ENCODE measurements around the gene DNAI2.

The DNAI2 gene

DNA sequence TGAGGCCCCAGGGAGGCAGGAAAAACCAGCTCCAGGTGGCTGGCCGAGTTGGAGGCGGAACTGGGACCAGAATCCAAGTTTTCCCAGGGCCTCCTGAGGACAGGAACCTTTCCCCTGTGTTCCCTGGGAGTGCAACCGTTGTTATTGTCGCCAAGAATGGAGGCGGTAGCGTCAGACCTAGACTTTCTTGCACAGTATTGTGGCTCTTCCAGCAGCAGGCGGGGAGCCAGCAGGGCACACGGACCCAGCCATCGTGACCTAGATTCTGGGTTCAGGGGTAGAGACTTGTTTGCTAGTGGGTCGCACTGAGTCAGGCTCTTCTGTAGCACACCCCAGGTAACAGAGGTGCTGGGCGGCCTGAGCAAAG is 51.3 kb downstream of the DNAI2 start:
- no peak for TF ChIP-seq CTCF (IDR thresholded peaks at IDR 0.05; ENCODE audit: low read depth, low read length)
- no peak overlapping the region for H3K4me3 ChIP-seq (ENCODE audit: low read depth, low read length)

GRCh38 chr17:74325743-74326379 is 51.8 kb downstream of the DNAI2 start, which contains the start of gene KIF19:
Gene KIF19 (plus strand): TSS chr17:74326226. CDS start chr17:74326350, 124 bp downstream.
- H3K4me3 ChIP-seq (ENCODE audit: low read depth, low read length), result no peak within 1 kb of the TSS
- TF ChIP-seq CTCF (IDR thresholded peaks at IDR 0.05; ENCODE audit: low read depth, low read length), result no peak

DNA sequence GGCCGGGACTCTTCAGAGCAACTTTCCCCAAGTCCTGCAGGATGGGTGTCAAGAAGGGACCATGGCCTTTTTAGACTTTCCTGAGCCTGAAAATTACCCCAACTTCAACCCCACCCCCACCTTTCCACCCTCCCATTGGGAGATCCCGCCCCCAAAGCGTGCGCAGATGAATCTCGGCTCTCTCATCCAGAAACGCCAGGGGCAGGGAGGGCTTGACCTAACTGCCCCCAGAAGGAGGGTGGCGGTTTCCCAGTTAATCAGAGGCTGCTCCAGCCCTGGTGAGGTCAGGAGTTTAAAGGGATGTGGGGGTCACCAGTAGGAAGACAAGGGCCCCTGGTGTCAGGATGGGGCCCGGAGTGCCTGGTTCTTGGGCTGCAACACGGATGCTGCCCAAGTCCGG is 52.5 kb downstream of the DNAI2 start:
- TF ChIP-seq CTCF (IDR thresholded peaks at IDR 0.05; ENCODE audit: low read depth, low read length), result no peak
- H3K4me3 ChIP-seq (ENCODE audit: low read depth, low read length), result no peak overlapping the region

DNA sequence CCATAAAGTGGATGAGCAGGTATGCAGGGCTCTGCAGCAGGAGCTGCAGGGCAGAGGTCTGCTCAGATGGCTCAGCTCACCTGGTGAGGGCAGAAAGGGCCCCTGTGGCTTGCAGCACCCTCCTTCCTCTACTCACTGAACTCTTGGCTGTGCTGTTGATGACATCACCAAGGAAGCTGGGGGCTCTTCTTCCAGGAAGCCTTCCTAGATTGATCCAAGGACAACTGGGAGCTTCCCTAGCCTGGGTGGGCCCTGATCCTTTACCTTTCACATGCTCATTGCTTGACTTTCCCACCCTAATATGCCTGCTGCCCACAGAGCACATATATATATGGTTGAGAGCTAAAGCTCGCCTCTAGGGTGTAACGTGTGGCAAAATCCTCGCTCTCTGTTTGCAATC is 54.5 kb downstream of the DNAI2 start:
- H3K4me3 ChIP-seq (ENCODE audit: low read depth, low read length), result no peak overlapping the region
- no peak for TF ChIP-seq CTCF (IDR thresholded peaks at IDR 0.05; ENCODE audit: low read depth, low read length)

DNA sequence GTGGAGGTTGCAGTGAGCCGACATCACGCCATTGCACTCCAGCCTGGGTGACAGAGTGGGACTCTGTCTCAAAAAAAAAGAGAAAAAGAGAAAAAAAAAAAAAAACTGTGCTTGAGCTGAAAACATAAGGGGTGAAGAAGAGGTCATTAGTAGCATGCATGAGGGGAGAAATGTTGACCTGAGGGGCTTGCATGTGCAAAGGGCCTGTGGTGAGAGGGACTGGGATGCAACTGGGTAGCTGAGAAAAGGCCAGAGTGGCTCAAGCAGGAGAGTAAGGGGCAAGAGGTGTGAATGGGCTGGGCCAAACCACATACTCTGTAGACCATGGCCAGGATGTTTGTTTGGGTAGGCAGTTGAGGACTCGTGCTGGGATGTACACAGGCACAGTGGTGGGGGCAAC is 55.3 kb downstream of the DNAI2 start:
- no peak for TF ChIP-seq CTCF (IDR thresholded peaks at IDR 0.05; ENCODE audit: low read depth, low read length)
- H3K4me3 ChIP-seq (ENCODE audit: low read depth, low read length), result no peak overlapping the region

DNA sequence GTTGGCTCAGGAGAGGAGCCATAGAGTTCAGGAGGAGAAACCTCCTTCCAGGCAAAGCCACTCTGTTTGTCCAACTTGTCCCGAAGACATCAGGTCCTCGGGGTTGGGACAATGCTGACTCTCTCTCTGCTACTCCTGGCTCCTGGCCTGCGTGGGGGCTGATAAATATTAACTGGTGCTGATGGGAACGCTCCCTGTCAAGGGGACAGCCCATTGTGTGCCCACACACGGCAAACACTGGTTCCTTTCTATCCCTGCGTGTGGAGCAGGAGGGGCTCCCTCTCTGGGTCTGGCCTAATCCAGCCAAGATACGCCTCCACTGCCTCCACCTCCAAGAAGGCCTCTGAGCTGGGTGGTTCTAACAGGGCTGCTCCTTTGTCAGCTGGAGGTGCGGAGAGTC is 56.4 kb downstream of the DNAI2 start:
- TF ChIP-seq CTCF (IDR thresholded peaks at IDR 0.05; ENCODE audit: low read depth, low read length), result no peak
- H3K4me3 ChIP-seq (ENCODE audit: low read depth, low read length), result no peak overlapping the region

DNA sequence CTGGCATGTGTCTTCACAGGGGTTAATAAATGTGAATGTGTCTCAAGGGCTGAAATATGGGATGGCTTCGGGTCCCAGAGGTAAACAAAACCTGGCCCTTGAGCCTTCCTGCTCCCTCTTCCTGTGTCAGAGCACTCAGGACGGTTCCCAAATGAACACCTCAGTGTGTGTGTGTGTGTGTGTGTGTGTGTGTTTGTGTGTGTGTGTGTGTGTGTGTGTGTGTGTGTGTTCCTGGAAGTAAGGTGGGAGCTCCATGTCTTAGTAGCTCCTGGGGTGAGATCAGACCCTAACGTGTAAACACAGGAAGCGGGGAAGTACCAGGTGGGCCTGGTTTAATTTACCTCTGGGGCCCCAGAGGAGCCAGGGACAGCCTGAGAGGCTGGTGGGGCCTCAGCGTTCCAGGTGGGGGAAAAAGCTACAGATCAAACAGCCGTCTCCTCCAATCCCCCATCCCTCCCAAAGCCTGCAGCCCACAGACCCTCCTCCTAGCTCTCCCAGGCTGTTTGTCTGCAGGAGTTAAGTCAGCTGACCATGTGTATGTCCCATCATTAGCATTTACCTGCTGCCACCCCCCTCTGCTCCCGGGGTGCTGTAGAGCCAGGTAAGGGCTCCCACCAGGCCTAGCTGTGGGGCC is 58.1 kb downstream of the DNAI2 start:
- H3K4me3 ChIP-seq (ENCODE audit: low read depth, low read length), result no peak overlapping the region
- no peak for TF ChIP-seq CTCF (IDR thresholded peaks at IDR 0.05; ENCODE audit: low read depth, low read length)
